ENCODE measurements around the gene RBM28. TPM values are rescaled to one million over a fixed set of nuclear protein-coding genes. Genes with fewer than 3 reads are reported as not detected.

RBM28 gene
- total RNA-seq, 1 experiment from 2014 or later, result 45.3 TPM

DNA sequence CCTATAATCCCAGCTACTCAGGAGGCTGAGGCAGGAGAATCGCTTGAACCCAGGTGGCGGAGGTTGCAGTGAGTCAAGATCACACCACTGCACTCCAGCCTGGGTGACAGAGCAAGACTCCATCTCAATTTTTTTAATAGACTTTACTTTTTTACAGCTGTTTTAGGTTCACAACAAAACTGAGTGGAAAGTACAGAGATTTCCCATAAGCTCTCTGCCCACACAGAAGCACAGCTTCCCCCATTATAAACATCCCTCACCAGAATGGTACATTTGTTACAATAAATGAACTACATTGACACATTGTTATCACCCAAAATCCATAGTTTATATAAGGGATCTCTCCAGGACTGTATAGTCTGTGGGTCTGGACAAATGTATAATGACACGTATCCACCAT, 32.4 kb upstream of the RBM28 start:
- Histone ChIP-seq H3K9me3 (ENCODE audit: low read length) (no peaks in the 10 kb centered on the region), H2AFZ (ENCODE audit: low read length) (no peak overlapping the region), H3F3A (ENCODE audit: low read length, unreplicated experiment) (no peaks in the 10 kb centered on the region), H3K9me2 (replicated peaks; ENCODE audit: low read length) (no peaks in the 10 kb centered on the region), H3K4me1 (ENCODE audit: insufficient read depth, low read length) (peaks cover under 1% of the 10 kb centered on the region; the same call in 1 of the 2 replicates), H3K27ac (ENCODE audit: low read length) (no peak overlapping the region), H4K20me1 (ENCODE audit: low read length) (no peaks in the 10 kb centered on the region), H3K4me3 (ENCODE audit: low read length) (no peak overlapping the region), H3K36me3 (ENCODE audit: low read depth, low read length) (no peaks in the 10 kb centered on the region), H3K4me2 (ENCODE audit: low read length) (no peak overlapping the region), H3K27me3 (ENCODE audit: low read length) (no peaks in the 10 kb centered on the region), H3K9ac (ENCODE audit: low read length) (no peak overlapping the region), H3K79me2 (ENCODE audit: low read length) (no peaks in the 10 kb centered on the region)
- ATAC-seq (no peak), DNase-seq (no peak)
- intact Hi-C loops (cut with micrococcal nuclease), result no loop called here
- no TSS peak for BruUV-seq (replicated peaks)
- ChIA-PET CTCF (no interaction called here), POLR2A (ENCODE audit: unreplicated experiment) (no interaction called here)
- TF ChIP-seq EZH2 (IDR thresholded peaks at IDR 0.05; ENCODE audit: low read length, unreplicated experiment), result no peak
- TF ChIP-seq EZH2phosphoT487 (IDR thresholded peaks at IDR 0.05; ENCODE audit: borderline replicate concordance, low read length), result no peak
- TF ChIP-seq, protein P1, sequence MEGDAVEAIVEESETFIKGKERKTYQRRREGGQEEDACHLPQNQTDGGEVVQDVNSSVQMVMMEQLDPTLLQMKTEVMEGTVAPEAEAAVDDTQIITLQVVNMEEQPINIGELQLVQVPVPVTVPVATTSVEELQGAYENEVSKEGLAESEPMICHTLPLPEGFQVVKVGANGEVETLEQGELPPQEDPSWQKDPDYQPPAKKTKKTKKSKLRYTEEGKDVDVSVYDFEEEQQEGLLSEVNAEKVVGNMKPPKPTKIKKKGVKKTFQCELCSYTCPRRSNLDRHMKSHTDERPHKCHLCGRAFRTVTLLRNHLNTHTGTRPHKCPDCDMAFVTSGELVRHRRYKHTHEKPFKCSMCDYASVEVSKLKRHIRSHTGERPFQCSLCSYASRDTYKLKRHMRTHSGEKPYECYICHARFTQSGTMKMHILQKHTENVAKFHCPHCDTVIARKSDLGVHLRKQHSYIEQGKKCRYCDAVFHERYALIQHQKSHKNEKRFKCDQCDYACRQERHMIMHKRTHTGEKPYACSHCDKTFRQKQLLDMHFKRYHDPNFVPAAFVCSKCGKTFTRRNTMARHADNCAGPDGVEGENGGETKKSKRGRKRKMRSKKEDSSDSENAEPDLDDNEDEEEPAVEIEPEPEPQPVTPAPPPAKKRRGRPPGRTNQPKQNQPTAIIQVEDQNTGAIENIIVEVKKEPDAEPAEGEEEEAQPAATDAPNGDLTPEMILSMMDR (conservative IDR thresholded peaks at IDR 0.05; ENCODE audit: low read depth, low read length), result no peak

DNA sequence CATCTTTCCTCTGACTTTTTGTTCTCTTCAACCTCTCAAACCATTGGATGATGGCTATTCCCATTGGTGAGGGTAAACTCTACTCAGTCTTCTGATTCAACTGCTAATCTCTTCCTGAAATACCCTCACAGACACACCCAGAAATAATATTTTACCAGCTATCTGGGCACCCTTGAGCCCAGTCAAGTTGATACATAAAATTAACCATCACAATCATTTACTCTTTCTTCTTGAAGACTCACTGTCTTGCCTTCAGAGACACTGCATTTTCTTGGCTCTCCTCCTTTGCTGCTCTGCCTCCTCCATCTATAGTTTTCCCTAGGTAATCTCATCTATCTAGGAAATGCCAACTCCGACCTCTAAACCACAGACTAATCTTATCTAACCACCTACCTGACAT, 30.3 kb upstream of the RBM28 start:
- intact Hi-C loops (cut with micrococcal nuclease), result no loop called here
- CTCF ChIA-PET, result interaction anchor here (0.6 kb wide), 1 partner anchor 21 kb away, joined by 4 read pairs; no protein-coding TSS in a partner anchor
- H3K79me2 ChIP-seq (ENCODE audit: low read length), result no peaks in the 10 kb centered on the region
- H3K9ac ChIP-seq (ENCODE audit: low read length), result no peak overlapping the region
- no TSS peak for BruUV-seq (replicated peaks)
- H3F3A ChIP-seq (ENCODE audit: low read length, unreplicated experiment), result no peaks in the 10 kb centered on the region
- no peaks in the 10 kb centered on the region for H3K36me3 ChIP-seq (ENCODE audit: low read depth, low read length)
- H3K27me3 ChIP-seq (ENCODE audit: low read length), result no peaks in the 10 kb centered on the region
- no peak overlapping the region for H2AFZ ChIP-seq (ENCODE audit: low read length)
- H3K27ac ChIP-seq (ENCODE audit: low read length), result no peak overlapping the region
- no peak for DNase-seq
- POLR2A ChIA-PET (ENCODE audit: unreplicated experiment), result no interaction called here
- ATAC-seq, result no peak
- no peaks in the 10 kb centered on the region for H3K4me1 ChIP-seq (ENCODE audit: insufficient read depth, low read length)
- no peaks in the 10 kb centered on the region for H3K9me2 ChIP-seq (replicated peaks; ENCODE audit: low read length)
- H4K20me1 ChIP-seq (ENCODE audit: low read length), result no peaks in the 10 kb centered on the region
- H3K9me3 ChIP-seq (ENCODE audit: low read length), result no peaks in the 10 kb centered on the region
- TF ChIP-seq EZH2 (IDR thresholded peaks at IDR 0.05; ENCODE audit: low read length, unreplicated experiment) (no peak), EZH2phosphoT487 (IDR thresholded peaks at IDR 0.05; ENCODE audit: borderline replicate concordance, low read length) (no peak)
- TF ChIP-seq, protein P1 (conservative IDR thresholded peaks at IDR 0.05; ENCODE audit: low read depth, low read length), result no peak
- H3K4me3 ChIP-seq (ENCODE audit: low read length), result no peak overlapping the region
- no peak overlapping the region for H3K4me2 ChIP-seq (ENCODE audit: low read length)

DNA sequence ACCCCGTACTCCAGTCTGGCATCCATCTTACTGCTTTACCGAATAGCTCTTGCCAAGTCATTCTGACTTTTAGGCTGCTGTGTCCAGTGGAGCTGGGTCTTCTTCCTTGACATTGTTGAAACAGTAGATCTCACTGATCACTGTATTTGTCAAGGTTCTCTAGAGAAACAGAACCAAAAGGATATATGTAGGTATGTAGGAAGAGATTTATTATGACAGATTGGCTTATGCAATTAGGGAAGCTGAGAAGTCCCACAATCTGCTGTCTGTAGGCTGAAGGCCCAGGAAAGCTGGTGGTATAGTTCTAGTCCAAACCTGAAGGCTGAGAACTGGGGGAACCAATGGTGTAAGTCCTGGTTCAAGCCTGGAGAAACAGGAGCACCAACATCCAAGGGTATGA, 29.9 kb upstream of the RBM28 start:
- POLR2A ChIA-PET (ENCODE audit: unreplicated experiment), result no interaction called here
- BruUV-seq (replicated peaks), result no TSS peak

More for the DNA sequence above, 29.9 kb upstream of the RBM28 start:
- Histone ChIP-seq H3F3A (ENCODE audit: low read length, unreplicated experiment) (no peaks in the 10 kb centered on the region), H3K27me3 (ENCODE audit: low read length) (no peaks in the 10 kb centered on the region), H3K79me2 (ENCODE audit: low read length) (no peaks in the 10 kb centered on the region), H3K4me2 (ENCODE audit: low read length) (no peak overlapping the region), H3K4me1 (ENCODE audit: insufficient read depth, low read length) (no peaks in the 10 kb centered on the region), H4K20me1 (ENCODE audit: low read length) (no peaks in the 10 kb centered on the region), H3K9ac (ENCODE audit: low read length) (no peak overlapping the region), H3K9me2 (replicated peaks; ENCODE audit: low read length) (no peaks in the 10 kb centered on the region), H3K27ac (ENCODE audit: low read length) (no peak overlapping the region), H2AFZ (ENCODE audit: low read length) (no peak overlapping the region), H3K36me3 (ENCODE audit: low read depth, low read length) (no peaks in the 10 kb centered on the region), H3K4me3 (ENCODE audit: low read length) (no peak overlapping the region), H3K9me3 (ENCODE audit: low read length) (no peaks in the 10 kb centered on the region)
- intact Hi-C loops (cut with micrococcal nuclease), result no loop called here
- CTCF ChIA-PET, result interaction anchor here (0.6 kb wide), 2 partner anchors 21 to 86 kb away, joined by 3 to 4 read pairs; no protein-coding TSS in a partner anchor
- DNase-seq (no peak), ATAC-seq (no peak)
- TF ChIP-seq, protein P1 (conservative IDR thresholded peaks at IDR 0.05; ENCODE audit: low read depth, low read length), result no peak
- no peak for TF ChIP-seq EZH2phosphoT487 (IDR thresholded peaks at IDR 0.05; ENCODE audit: borderline replicate concordance, low read length)
- TF ChIP-seq EZH2 (IDR thresholded peaks at IDR 0.05; ENCODE audit: low read length, unreplicated experiment), result no peak

All from PC-3 (cell line).